ENCODE data around the gene CCDC154. TPM values are rescaled to one million over a fixed set of nuclear protein-coding genes. Genes with fewer than 3 reads are reported as not detected.

Gene CCDC154
- total RNA-seq, 1 donor from 2014 or later = not detected

DNA sequence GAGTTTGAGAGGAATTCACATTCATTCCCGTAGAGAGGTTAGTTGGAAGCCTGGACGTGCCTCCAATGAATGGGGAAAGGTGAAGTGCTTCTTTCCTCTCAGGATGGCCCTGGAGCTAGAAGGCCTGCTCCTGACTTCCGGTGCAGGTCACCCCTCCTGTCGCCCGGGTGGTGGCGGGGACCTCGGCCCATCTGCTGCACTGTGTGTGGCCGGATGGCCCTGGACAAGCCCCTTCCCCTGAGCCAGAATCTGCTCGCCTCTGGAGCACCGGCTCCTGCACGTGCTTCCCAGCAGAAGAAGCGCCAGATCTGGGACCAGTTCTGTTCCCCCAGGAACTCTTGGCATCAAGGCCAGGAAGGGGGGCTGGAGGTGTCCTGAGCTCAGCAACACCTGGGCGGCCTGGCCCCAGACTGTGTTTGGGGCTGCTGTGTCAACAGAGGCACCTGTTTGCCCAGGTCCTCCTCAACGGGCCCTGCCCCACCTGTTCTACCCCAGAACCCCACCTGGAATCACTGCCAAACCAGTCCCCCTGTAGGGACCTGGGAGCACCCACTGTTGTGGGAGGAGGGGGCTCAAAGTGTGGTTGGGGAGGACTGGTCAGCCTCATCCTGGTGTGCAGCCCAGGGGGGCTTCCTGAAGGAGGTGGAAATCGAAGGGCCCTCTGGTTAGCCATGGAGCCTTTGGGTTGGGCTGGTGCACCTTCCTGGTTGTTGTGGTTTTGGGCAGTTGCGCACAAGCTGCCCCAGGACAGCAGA lies 18.6 kb downstream of the CCDC154 start:
- no peak overlapping the region for H3K4me3 ChIP-seq (ENCODE audit: low read depth, low read length)
- TF ChIP-seq, protein P1, sequence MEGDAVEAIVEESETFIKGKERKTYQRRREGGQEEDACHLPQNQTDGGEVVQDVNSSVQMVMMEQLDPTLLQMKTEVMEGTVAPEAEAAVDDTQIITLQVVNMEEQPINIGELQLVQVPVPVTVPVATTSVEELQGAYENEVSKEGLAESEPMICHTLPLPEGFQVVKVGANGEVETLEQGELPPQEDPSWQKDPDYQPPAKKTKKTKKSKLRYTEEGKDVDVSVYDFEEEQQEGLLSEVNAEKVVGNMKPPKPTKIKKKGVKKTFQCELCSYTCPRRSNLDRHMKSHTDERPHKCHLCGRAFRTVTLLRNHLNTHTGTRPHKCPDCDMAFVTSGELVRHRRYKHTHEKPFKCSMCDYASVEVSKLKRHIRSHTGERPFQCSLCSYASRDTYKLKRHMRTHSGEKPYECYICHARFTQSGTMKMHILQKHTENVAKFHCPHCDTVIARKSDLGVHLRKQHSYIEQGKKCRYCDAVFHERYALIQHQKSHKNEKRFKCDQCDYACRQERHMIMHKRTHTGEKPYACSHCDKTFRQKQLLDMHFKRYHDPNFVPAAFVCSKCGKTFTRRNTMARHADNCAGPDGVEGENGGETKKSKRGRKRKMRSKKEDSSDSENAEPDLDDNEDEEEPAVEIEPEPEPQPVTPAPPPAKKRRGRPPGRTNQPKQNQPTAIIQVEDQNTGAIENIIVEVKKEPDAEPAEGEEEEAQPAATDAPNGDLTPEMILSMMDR (conservative IDR thresholded peaks at IDR 0.05; ENCODE audit: low read depth, low read length) = no peak
- no peak for DNase-seq (ENCODE audit: low read depth)

DNA sequence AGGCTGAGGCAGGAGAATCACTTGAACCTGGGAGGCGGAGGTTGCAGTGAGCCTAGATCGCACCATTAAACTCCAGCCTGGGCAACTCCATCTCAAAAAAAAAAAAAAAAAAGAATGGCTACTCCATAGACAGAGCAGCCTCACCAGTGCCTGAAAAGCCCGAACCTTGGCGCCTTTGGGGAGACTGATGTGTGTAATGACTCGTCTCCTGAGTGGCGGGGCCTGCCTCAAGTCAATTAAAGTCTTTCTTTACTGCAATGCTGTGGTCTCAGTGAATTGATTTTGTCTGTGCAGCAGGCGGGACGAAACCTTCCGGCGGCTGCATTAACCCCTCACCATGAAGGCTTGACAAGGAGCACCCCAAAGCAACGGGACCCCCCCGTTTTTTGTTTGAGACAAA lies 20.3 kb downstream of the CCDC154 start:
- TF ChIP-seq, protein P1 (conservative IDR thresholded peaks at IDR 0.05; ENCODE audit: low read depth, low read length) = no peak
- H3K4me3 ChIP-seq (ENCODE audit: low read depth, low read length) = no peak overlapping the region
- no peak for DNase-seq (ENCODE audit: low read depth)

DNA sequence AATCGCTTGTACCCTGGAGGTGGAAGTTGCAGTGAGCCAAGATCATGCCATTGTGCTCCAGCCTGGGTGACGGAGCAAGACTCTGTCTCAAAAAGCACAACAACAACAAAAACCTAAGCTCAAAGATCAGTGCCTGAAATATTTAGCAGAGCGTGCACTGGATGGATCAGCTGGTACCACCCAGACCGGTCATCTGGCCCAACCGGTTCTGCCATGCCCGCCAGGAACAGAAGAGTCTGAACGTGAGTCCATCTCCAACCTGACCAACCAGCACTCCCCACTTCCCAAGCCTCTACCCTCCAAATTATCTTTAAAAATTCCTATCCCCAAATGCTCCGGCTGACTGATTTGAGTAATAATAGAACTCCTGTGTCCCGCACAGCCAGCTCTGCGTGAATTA lies 22.3 kb downstream of the CCDC154 start:
- DNase-seq (ENCODE audit: low read depth) = no peak
- H3K4me3 ChIP-seq (ENCODE audit: low read depth, low read length) = no peak overlapping the region
- TF ChIP-seq, protein P1 (conservative IDR thresholded peaks at IDR 0.05; ENCODE audit: low read depth, low read length) = no peak

DNA sequence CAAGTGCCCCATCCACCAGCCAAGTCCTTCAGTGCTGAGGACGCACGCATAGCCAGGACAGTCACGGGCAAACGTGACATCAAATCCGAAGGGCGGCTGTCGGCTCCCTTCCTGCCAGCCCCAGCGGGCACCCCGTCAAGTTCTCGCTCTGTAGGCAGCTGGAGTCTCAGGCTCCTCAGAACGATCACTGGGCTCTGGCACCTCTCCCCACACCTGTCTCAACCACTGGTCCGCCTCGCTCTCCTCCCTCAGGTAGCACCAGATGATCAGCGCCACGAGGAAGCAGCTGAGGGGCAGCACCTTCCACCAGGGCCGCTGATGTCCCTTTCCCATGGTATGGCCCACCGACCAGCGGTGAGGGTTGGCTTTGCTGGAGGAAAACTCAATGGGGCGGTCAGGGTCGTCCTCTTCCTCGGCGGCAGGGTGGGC lies 24.2 kb downstream of the CCDC154 start:
- peak overlapping the region; percentile 100 for H3K4me3 ChIP-seq (ENCODE audit: low read depth, low read length)
- DNase-seq (ENCODE audit: low read depth) = no peak
- TF ChIP-seq, protein P1 (conservative IDR thresholded peaks at IDR 0.05; ENCODE audit: low read depth, low read length) = no peak

DNA sequence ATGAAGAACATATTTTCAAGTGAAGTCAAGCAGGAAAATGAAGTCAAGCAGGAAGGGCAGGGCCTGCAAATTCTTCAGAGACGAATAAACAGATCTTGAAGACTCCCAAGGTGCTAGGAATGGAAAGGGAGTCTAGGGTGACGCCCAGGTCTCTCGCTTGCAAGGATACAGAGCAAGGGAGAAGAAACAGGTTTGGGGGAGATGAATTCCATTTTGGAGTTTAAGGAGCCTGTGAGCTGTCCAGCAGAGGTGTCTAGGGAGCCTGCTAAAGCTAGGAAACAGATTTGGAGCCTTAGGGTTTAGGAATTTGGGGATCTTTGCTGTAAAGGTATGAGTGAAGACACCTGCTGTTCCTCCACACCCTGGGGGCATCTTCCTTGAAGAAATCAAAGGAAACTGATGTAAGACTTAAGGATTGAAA lies 27.8 kb downstream of the CCDC154 start:
- no peak for DNase-seq (ENCODE audit: low read depth)
- no peak overlapping the region for H3K4me3 ChIP-seq (ENCODE audit: low read depth, low read length)
- TF ChIP-seq, protein P1 (conservative IDR thresholded peaks at IDR 0.05; ENCODE audit: low read depth, low read length) = no peak

DNA sequence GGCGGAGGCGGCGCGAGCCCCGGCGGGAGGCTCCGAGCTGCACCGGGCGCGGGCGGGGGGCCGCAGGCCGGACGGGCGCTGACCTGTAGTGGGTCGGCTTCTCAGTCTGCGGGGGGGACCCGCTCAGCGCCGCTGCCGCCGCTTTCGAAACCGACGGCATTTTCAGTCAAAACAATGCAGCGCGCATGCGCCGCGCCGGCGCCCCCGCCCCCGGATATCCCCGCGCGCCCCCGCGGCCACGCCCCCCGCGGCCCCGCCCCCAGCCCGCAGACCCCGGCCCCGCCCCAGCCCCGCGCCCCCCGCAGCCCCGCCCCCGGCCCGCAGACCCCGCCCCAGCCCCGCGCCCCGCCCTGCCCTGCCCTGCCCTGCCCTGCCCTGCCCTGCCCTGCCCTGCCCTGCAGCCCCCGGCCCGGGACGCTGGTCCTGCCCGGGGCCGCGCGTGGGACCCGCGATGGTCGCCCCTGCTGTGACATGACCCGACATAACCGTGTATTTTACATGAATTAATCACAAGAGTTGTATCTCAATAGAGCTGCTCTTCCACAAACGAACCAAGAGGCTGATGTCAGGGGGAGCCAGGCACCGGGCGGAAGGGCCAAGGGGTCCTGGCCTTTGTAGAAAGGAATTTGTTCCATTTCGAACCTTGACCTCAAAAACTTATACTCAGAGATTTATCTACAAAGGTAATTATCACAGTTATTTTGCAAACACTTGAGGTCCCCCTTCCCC lies 29.7 kb downstream of the CCDC154 start, which contains the start of gene UNKL:
Gene UNKL, minus strand, starts transcription at position 173 of the 729 bp plus-strand sequence. Its CDS starts 13 bp downstream, at position 160.
- H3K4me3 ChIP-seq (ENCODE audit: low read depth, low read length) = peak within 1 kb of the TSS; percentile 87
- TF ChIP-seq, protein P1 (conservative IDR thresholded peaks at IDR 0.05; ENCODE audit: low read depth, low read length) = no peak
- no peak for DNase-seq (ENCODE audit: low read depth)
